Measurements from ENCODE around the gene NKD1. TPM values are rescaled to one million over a fixed set of nuclear protein-coding genes. Genes with fewer than 3 reads are reported as not detected.
"Not testable (repeated sequence)": the region's sequence is repeated elsewhere in the genome, so short reads cannot be mapped to it uniquely, and the experiment has no call there.

The NKD1 gene
- polyA plus RNA-seq, 2 donors: 1.1 to 2.0 TPM

DNA sequence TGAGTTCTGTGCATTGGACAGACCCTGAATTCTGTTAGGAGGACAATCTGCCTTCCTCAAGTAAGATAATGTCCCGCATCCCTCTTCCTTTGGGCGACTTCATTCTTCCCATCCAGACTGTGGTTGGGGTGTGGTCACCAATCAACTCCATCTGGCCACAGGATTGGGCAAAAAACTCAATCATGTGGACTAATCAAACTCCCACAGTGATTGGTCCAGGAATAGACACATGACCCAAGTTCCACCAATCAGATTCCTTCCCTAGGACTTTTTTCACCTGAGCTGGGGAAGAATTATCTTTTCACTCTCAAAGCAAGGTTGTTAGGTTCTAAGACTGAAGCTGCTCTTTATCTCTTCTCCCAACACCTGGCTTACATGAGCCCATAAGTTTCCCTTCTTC lies 13.2 kb upstream of the NKD1 start:
- H3K4me3 ChIP-seq (ENCODE audit: low read depth in 1 of 2, low read length in 2 of 2): no peak overlapping the region
- no peaks in the 10 kb centered on the region for H3K36me3 ChIP-seq (ENCODE audit: control insufficient read depth in 2 of 2, insufficient read depth in 2 of 2, low read length in 1 of 2)
- no peaks in the 10 kb centered on the region for H3K27me3 ChIP-seq (ENCODE audit: control insufficient read depth in 1 of 2, insufficient read depth in 2 of 2, low read length in 2 of 2)
- H3K27ac ChIP-seq (ENCODE audit: low read depth in 2 of 2, low read length in 1 of 2): no peak overlapping the region
- peaks cover 0 to 2% of the 10 kb centered on the region in 2 donors for H3K4me1 ChIP-seq (ENCODE audit: control insufficient read depth in 2 of 2, insufficient read depth in 2 of 2, low read length in 1 of 2)
- H3K9me3 ChIP-seq (ENCODE audit: control insufficient read depth in 2 of 2, insufficient read depth in 1 of 2, low read depth in 1 of 2, low read length in 1 of 2): no peaks in the 10 kb centered on the region
- WGBS, 2 donors: 96 to 98% methylated on average over 2 of the region's 2 CpGs

DNA sequence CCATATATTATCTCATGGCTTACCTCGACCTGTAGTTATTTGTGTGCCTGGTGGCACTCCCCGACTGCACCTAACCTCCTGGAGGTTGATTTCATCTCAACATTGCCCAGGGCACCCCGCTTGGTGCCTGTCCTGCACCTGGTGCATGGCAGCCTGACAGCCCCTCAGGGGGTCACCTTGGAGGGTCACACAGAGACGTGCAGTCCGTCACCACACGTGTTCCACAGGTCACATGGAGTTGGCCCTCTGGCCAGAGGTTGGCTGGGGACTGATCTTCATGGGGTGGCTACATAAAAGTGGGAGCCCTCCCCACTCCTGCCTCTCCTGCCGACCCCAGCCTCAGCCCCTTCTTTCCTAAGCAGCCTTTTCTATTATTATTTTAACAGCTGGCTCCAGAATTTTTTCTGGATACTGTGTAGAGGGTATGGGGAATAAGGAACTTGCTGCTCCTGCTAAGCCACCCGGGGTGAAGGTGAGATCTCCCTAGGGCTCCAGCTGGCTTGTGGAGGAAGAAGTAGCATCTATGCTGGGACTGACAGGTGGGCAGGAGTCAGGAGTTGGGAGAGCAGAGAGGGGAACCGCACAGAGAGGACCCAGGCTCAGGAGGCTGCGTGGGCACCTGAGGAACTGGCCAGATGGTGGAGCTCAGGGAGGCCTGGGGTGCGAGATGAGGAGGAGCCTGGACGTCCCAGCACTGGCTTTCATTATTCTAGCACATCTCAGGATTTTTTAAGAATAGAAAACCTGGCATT lies 12.5 kb upstream of the NKD1 start:
- WGBS, 2 donors: 87 to 88% methylated on average over 12 of the region's 12 CpGs
- Histone ChIP-seq H3K27ac (ENCODE audit: low read depth in 2 of 2, low read length in 1 of 2) (no peak overlapping the region), H3K27me3 (ENCODE audit: control insufficient read depth in 1 of 2, insufficient read depth in 2 of 2, low read length in 2 of 2) (no peaks in the 10 kb centered on the region), H3K36me3 (ENCODE audit: control insufficient read depth in 2 of 2, insufficient read depth in 2 of 2, low read length in 1 of 2) (no peaks in the 10 kb centered on the region), H3K4me3 (ENCODE audit: low read depth in 1 of 2, low read length in 2 of 2) (no peak overlapping the region), H3K9me3 (ENCODE audit: control insufficient read depth in 2 of 2, insufficient read depth in 1 of 2, low read depth in 1 of 2, low read length in 1 of 2) (no peaks in the 10 kb centered on the region), H3K4me1 (ENCODE audit: control insufficient read depth in 2 of 2, insufficient read depth in 2 of 2, low read length in 1 of 2) (peaks cover 0 to 2% of the 10 kb centered on the region in 2 donors)

DNA sequence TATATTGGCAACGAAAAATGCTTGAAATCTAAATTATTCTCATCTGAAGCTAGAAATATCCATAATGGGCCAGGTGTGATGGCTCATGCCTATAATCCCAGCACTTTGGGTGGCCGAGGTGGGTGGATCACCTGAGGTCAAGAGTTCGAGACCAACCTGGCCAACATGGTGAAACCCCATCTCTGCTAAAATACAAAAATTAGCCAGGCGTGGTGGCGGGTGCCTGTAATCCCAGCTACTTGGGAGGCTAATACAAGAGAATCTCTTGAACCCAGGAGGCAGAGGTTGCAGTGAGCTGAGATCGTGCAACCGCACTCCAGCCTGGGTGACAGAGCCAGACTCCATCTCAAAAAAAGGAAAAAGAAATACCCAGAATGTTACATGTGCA lies 11.9 kb upstream of the NKD1 start:
- not testable (repeated sequence) for H3K36me3 ChIP-seq (ENCODE audit: control insufficient read depth in 2 of 2, insufficient read depth in 2 of 2, low read length in 1 of 2); H3K9me3 ChIP-seq (ENCODE audit: control insufficient read depth in 2 of 2, insufficient read depth in 1 of 2, low read depth in 1 of 2, low read length in 1 of 2); H3K4me1 ChIP-seq (ENCODE audit: control insufficient read depth in 2 of 2, insufficient read depth in 2 of 2, low read length in 1 of 2); H3K27ac ChIP-seq (ENCODE audit: low read depth in 2 of 2, low read length in 1 of 2); H3K4me3 ChIP-seq (ENCODE audit: low read depth in 1 of 2, low read length in 2 of 2); H3K27me3 ChIP-seq (ENCODE audit: control insufficient read depth in 1 of 2, insufficient read depth in 2 of 2, low read length in 2 of 2)
- WGBS, 2 donors: 92% methylated on average over 7 of the region's 7 CpGs

DNA sequence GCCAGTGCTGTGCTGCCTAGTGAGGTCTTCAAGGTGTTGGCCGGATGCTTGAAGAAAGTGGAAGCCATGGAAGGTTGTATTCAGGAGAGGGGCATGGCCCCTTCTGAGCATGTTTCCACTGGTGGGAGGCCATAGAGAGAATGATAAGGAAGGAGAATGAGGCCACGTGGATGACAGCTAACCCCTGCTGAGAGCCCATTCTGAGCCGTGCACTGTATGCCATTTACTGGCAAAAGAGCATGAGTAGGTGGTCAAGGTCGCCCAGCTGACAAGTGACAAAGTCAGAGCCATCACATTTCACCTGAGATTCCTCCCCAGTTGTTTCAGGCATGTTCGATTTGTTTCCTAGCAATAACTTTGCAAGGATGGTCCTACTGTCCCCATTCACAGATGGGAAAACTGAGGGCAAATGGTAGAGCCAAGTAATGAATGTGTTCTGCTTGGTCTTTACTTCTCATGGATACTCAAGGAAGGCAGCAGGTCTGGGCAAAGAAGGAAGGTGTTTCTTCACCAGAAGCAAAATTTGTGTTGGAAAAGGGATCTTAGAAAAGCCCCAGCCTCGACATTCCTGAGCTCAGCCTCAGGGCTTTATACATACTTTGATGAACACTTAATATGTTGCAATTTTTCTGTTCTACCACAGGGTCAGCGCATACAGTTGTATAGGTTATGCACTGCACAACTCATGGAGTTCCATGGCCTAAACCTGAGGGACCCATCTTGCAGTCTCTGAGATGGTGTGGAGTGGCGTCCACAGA lies 10.5 kb upstream of the NKD1 start:
- Histone ChIP-seq H3K4me1 (ENCODE audit: control insufficient read depth in 2 of 2, insufficient read depth in 2 of 2, low read length in 1 of 2) (no peaks in the 10 kb centered on the region), H3K27me3 (ENCODE audit: control insufficient read depth in 1 of 2, insufficient read depth in 2 of 2, low read length in 2 of 2) (no peaks in the 10 kb centered on the region), H3K36me3 (ENCODE audit: control insufficient read depth in 2 of 2, insufficient read depth in 2 of 2, low read length in 1 of 2) (no peaks in the 10 kb centered on the region), H3K4me3 (ENCODE audit: low read depth in 1 of 2, low read length in 2 of 2) (no peak overlapping the region), H3K9me3 (ENCODE audit: control insufficient read depth in 2 of 2, insufficient read depth in 1 of 2, low read depth in 1 of 2, low read length in 1 of 2) (no peaks in the 10 kb centered on the region), H3K27ac (ENCODE audit: low read depth in 2 of 2, low read length in 1 of 2) (no peak overlapping the region)
- WGBS, 2 donors: 81 to 86% methylated on average over 8 of the region's 8 CpGs

DNA sequence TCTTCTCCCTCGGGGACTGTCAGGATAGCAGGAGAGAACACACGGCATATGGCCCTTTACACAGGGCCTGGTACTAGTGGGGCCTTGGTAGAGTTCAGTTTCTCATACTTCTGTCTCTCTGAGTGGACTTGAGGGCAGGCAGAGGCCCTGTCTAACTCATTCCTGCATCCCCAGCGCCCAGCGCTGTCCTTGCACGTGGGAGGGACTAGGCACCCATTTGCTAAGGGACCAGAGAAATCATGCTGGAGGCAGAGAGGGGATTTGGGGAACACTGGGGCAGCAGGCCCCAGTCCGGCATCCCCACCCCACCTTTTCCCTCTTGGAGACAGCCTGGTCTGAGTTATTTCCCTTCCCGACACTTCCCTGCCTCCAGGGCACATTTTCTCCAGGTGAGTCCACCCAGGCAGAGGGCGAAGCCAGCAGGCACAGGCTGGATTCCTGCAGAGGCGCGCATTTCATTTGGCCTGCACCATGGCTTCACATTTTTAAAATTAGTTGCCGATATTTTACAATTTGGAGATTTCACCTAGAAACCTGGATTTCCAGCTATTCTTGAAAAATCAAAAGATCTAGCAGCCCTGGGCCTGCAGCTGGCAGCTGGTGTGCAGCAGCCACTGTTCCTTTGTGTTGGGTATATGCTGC lies 9.7 kb upstream of the NKD1 start:
- Histone ChIP-seq H3K27me3 (ENCODE audit: control insufficient read depth in 1 of 2, insufficient read depth in 2 of 2, low read length in 2 of 2) (no peaks in the 10 kb centered on the region), H3K4me3 (ENCODE audit: low read depth in 1 of 2, low read length in 2 of 2) (no peak overlapping the region), H3K9me3 (ENCODE audit: control insufficient read depth in 2 of 2, insufficient read depth in 1 of 2, low read depth in 1 of 2, low read length in 1 of 2) (no peaks in the 10 kb centered on the region), H3K36me3 (ENCODE audit: control insufficient read depth in 2 of 2, insufficient read depth in 2 of 2, low read length in 1 of 2) (no peaks in the 10 kb centered on the region), H3K27ac (ENCODE audit: low read depth in 2 of 2, low read length in 1 of 2) (no peak overlapping the region), H3K4me1 (ENCODE audit: control insufficient read depth in 2 of 2, insufficient read depth in 2 of 2, low read length in 1 of 2) (no peaks in the 10 kb centered on the region)
- 63 to 72% methylated on average over 11 of the region's 11 CpGs for WGBS, 2 donors

DNA sequence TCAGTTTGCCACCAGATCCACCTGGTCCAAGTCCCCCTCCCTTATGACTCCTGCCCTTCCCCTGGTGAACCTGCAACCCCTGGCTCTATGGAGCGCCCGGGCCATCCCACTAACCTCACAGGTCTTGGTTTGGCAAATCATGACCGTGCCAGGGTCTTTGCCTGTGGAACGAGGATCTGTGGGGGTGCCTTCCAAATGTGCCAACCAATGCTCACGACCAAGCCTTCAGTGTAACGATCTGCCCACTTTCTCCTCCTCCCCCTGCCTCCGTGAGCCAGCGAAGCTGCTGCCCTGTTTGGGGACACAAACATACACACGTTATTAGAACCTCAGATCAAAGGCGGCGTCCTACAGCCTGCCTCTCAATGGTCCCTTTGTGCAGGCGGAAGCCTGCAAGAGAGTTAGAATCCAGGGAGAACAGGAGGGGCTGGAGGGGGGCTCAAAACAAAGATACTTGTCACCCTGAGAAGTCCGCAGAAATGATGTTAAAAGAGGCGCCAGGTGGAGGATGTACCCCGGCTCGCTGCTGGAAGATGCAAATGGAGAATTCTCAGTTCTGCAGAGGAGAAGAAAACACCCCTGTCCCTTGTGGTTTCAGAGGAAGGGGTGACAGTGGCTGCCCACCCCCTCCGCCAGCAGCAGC lies 9.0 kb upstream of the NKD1 start:
- Histone ChIP-seq H3K36me3 (ENCODE audit: control insufficient read depth in 2 of 2, insufficient read depth in 2 of 2, low read length in 1 of 2) (no peaks in the 10 kb centered on the region), H3K27me3 (ENCODE audit: control insufficient read depth in 1 of 2, insufficient read depth in 2 of 2, low read length in 2 of 2) (no peaks in the 10 kb centered on the region), H3K4me3 (ENCODE audit: low read depth in 1 of 2, low read length in 2 of 2) (no peak overlapping the region), H3K9me3 (ENCODE audit: control insufficient read depth in 2 of 2, insufficient read depth in 1 of 2, low read depth in 1 of 2, low read length in 1 of 2) (no peaks in the 10 kb centered on the region), H3K4me1 (ENCODE audit: control insufficient read depth in 2 of 2, insufficient read depth in 2 of 2, low read length in 1 of 2) (no peaks in the 10 kb centered on the region), H3K27ac (ENCODE audit: low read depth in 2 of 2, low read length in 1 of 2) (no peak overlapping the region)
- WGBS, 2 donors: 62 to 73% methylated on average over 17 of the region's 17 CpGs

DNA sequence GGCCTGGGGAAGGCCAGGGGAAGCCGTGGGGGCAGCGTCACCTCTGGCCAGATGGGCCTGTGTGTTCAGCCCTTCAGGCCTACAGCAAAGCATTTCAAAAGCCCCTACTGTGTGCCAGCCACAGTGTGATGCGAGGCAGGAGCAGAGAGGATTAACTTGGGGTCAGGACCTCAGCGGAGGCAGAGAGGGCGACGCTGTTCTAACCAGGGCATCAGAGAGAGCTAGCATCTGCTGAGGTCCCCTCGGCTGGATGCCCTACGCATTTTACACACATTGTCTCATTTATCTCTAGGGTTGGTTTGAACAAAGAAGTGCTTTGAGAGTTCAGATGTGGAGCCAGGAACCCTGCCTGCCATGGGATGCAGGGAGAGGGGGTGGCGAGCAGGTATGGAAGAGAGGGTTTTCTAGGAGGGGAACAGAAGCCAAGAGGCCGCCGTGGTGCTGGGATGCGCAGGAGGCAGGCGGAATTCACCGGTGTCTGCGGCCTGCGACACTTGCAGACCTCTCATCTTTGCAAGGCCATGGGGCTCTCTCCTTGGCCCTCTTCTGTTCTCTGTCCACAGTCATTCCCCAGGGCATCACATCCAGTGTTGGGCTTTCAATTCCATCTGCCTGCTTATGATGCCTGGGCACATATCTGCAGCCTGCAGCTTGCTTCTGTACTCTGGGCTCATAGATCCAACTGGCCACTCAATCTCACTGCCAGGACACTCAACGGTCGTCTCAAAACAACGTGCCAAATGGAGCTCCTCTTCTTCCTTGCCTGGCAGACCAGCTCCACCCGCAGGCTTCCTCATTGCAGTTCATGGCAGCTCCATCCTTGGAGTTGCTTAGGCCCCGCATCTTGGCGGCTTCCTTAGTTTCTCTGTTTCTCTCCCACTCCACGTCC lies 8.1 kb upstream of the NKD1 start:
- Histone ChIP-seq H3K9me3 (ENCODE audit: control insufficient read depth in 2 of 2, insufficient read depth in 1 of 2, low read depth in 1 of 2, low read length in 1 of 2) (no peaks in the 10 kb centered on the region), H3K27me3 (ENCODE audit: control insufficient read depth in 1 of 2, insufficient read depth in 2 of 2, low read length in 2 of 2) (no peaks in the 10 kb centered on the region), H3K4me1 (ENCODE audit: control insufficient read depth in 2 of 2, insufficient read depth in 2 of 2, low read length in 1 of 2) (no peaks in the 10 kb centered on the region), H3K27ac (ENCODE audit: low read depth in 2 of 2, low read length in 1 of 2) (no peak overlapping the region), H3K36me3 (ENCODE audit: control insufficient read depth in 2 of 2, insufficient read depth in 2 of 2, low read length in 1 of 2) (no peaks in the 10 kb centered on the region), H3K4me3 (ENCODE audit: low read depth in 1 of 2, low read length in 2 of 2) (no peak overlapping the region)
- WGBS, 2 donors: 84 to 86% methylated on average over 23 of the region's 23 CpGs

DNA sequence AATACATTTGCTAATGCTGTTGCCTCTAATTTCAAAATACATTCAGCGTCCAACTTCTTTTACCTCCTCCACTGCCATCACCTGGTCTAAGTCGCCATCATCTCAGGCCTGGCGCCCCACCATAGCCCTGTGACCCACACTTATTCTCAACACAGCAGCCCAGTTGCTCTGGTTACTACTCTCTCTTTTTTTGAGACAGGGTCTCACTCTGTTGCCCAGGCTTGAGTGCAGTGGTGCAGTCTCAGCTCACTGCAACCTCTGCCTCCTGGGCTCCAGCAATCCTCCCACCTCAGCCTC lies 7.5 kb upstream of the NKD1 start:
- H3K27me3 ChIP-seq (ENCODE audit: control insufficient read depth in 1 of 2, insufficient read depth in 2 of 2, low read length in 2 of 2): no peaks in the 10 kb centered on the region

DNA sequence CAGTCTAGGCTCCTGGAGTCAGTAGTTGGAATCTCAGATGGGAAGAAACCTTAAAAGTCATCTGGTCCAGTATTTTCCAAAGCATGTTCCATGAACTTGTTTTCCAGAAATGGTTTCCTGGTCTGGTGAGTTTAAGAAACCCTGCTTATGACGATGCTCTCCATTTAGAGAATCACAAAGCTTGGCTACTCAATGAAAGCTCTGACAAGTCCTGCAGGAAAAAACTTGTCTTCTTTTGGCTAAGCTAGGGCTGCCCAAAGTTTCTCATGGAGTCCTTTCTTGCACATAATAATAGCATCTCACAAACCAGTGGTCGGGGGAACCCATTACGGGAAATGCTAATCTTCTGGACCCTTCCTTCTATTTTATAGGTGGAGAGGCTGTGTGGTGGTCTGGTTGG lies 5.5 kb upstream of the NKD1 start:
- Histone ChIP-seq H3K4me3 (ENCODE audit: low read depth in 1 of 2, low read length in 2 of 2) (no peak overlapping the region), H3K27ac (ENCODE audit: low read depth in 2 of 2, low read length in 1 of 2) (no peak overlapping the region), H3K9me3 (ENCODE audit: control insufficient read depth in 2 of 2, insufficient read depth in 1 of 2, low read depth in 1 of 2, low read length in 1 of 2) (no peaks in the 10 kb centered on the region), H3K27me3 (ENCODE audit: control insufficient read depth in 1 of 2, insufficient read depth in 2 of 2, low read length in 2 of 2) (no peaks in the 10 kb centered on the region), H3K4me1 (ENCODE audit: control insufficient read depth in 2 of 2, insufficient read depth in 2 of 2, low read length in 1 of 2) (no peaks in the 10 kb centered on the region), H3K36me3 (ENCODE audit: control insufficient read depth in 2 of 2, insufficient read depth in 2 of 2, low read length in 1 of 2) (no peaks in the 10 kb centered on the region)
- WGBS, 2 donors: 85 to 88% methylated on average over 3 of the region's 3 CpGs

More for the DNA sequence above, 7.5 kb upstream of the NKD1 start:
- H3K27ac ChIP-seq (ENCODE audit: low read depth in 2 of 2, low read length in 1 of 2): no peak overlapping the region
- 96% methylated on average over 3 of the region's 3 CpGs for WGBS, 2 donors
- H3K9me3 ChIP-seq (ENCODE audit: control insufficient read depth in 2 of 2, insufficient read depth in 1 of 2, low read depth in 1 of 2, low read length in 1 of 2): no peaks in the 10 kb centered on the region
- H3K4me1 ChIP-seq (ENCODE audit: control insufficient read depth in 2 of 2, insufficient read depth in 2 of 2, low read length in 1 of 2): no peaks in the 10 kb centered on the region
- H3K4me3 ChIP-seq (ENCODE audit: low read depth in 1 of 2, low read length in 2 of 2): no peak overlapping the region
- H3K36me3 ChIP-seq (ENCODE audit: control insufficient read depth in 2 of 2, insufficient read depth in 2 of 2, low read length in 1 of 2): no peaks in the 10 kb centered on the region
